Measurements from ENCODE around the gene DCDC1.

DCDC1 gene

DNA sequence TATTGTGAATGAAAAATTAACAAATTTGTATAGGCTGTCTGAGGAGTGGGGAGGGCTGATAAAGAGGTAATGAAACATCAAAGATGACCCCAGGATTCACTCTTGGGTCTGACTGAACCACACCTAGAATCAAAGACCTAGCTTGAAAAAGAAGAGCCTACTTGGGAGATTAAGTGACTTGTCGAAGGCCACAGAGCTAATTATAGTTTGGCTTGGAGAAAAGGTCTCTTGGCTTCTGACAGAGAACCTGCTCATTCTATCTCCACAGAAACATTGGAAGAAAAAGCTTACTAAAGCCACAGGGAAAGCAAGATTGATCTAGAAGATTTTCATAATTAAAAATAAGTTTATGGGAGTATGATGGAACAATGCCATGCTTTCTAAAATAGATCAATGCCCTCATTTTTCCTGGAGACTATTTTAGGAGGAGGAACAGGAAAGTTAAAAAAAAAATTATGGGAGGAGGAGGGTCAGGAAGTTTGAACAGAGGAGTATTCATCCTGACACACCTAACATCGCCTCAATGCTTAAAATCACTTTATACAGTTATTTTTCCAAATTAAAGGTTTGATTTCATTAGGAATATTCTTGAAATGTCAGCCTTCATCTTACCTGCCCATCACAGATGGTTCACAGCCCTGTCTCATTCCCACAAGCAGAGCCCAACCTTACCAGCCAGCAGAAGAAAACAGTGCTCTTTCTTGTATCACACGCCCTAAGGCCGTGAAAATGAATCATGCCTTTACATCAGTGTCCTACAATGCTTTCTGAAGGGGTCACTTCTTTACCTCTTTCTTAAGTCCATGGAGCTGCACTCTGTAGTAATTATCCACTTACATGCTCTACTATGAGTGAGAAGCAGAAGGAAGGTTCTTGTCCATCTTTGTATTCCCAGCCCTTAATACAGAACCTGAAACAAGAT lies 552.3 kb downstream of the DCDC1 start:
- no peak overlapping the region for H3K27ac ChIP-seq (ENCODE audit: low read depth, low read length)
- peaks cover 4 to 32% (median 28%) of the 10 kb centered on the region in 5 donors for H3K4me1 ChIP-seq (ENCODE audit: control insufficient read depth in 5 of 5, insufficient read depth in 5 of 5, low read length in 5 of 5)
- H3K9me3 ChIP-seq (ENCODE audit: control insufficient read depth in 5 of 5, low read length in 5 of 5) = peaks cover 0 to 2% (median 0%) of the 10 kb centered on the region in 5 donors
- H3K27me3 ChIP-seq (ENCODE audit: control insufficient read depth in 5 of 5, insufficient read depth in 4 of 5, low read length in 5 of 5) = no peaks in the 10 kb centered on the region
- H3K9ac ChIP-seq (ENCODE audit: low read length in 5 of 5) = no peak overlapping the region
- H3K36me3 ChIP-seq (ENCODE audit: control insufficient read depth in 5 of 5, insufficient read depth in 5 of 5, low read length in 5 of 5) = no peaks in the 10 kb centered on the region
- no peak overlapping the region for H3K4me3 ChIP-seq (ENCODE audit: low read depth in 1 of 5, low read length in 5 of 5)

DNA sequence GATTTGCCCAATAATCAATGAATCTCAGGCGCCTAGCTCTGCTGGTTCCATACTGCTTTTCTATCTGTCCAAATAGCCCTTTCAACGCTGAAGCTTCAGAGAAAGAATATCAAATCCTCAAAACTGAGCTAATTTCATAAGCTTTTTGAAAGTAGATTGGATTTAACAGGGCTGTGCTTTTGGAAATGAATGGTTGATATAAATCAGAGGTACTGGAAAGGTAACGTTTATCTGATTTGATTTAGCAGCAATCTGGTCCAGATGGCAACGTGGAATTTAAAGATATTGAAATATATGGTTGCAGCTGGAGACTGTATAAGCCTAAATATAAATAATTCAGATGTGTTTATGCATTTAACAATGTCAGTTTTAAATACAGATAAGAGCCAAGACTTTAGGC lies 553.9 kb downstream of the DCDC1 start:
- no peaks in the 10 kb centered on the region for H3K9me3 ChIP-seq (ENCODE audit: control insufficient read depth in 5 of 5, low read length in 5 of 5)
- no peak overlapping the region for H3K9ac ChIP-seq (ENCODE audit: low read length in 5 of 5)
- no peak overlapping the region for H3K27ac ChIP-seq (ENCODE audit: low read depth, low read length)
- H3K4me3 ChIP-seq (ENCODE audit: low read depth in 1 of 5, low read length in 5 of 5) = no peak overlapping the region
- peaks cover 4 to 32% (median 28%) of the 10 kb centered on the region in 5 donors for H3K4me1 ChIP-seq (ENCODE audit: control insufficient read depth in 5 of 5, insufficient read depth in 5 of 5, low read length in 5 of 5)
- no peaks in the 10 kb centered on the region for H3K27me3 ChIP-seq (ENCODE audit: control insufficient read depth in 5 of 5, insufficient read depth in 4 of 5, low read length in 5 of 5)
- H3K36me3 ChIP-seq (ENCODE audit: control insufficient read depth in 5 of 5, insufficient read depth in 5 of 5, low read length in 5 of 5) = no peaks in the 10 kb centered on the region

DNA sequence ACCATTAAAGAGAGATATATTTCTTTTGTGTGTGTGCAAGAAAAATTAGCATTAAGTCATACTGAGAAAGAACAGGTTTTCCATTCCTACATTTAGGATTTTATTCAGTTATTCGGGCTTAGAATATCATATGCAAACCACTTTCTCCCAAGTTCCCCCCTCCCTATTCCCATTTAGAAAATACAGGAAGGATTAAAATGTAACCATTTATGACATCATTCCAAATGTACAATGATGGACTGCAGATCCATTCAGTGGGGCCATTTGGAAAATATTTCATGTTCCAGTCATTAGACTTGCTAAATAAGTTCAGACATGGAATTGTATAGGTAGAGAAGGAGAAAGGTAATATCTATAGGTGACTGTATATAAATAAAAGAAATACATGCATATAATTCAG lies 554.8 kb downstream of the DCDC1 start:
- no peaks in the 10 kb centered on the region for H3K9me3 ChIP-seq (ENCODE audit: control insufficient read depth in 5 of 5, low read length in 5 of 5)
- H3K4me3 ChIP-seq (ENCODE audit: low read depth in 1 of 5, low read length in 5 of 5) = no peak overlapping the region
- no peak overlapping the region for H3K27ac ChIP-seq (ENCODE audit: low read depth, low read length)
- no peak overlapping the region for H3K9ac ChIP-seq (ENCODE audit: low read length in 5 of 5)
- H3K27me3 ChIP-seq (ENCODE audit: control insufficient read depth in 5 of 5, insufficient read depth in 4 of 5, low read length in 5 of 5) = no peaks in the 10 kb centered on the region
- peaks cover 4 to 26% (median 22%) of the 10 kb centered on the region in 5 donors for H3K4me1 ChIP-seq (ENCODE audit: control insufficient read depth in 5 of 5, insufficient read depth in 5 of 5, low read length in 5 of 5)
- no peaks in the 10 kb centered on the region for H3K36me3 ChIP-seq (ENCODE audit: control insufficient read depth in 5 of 5, insufficient read depth in 5 of 5, low read length in 5 of 5)
